GM12878 (cell line): ENCODE data around the gene IGLL5. TPM values are rescaled to one million over a fixed set of nuclear protein-coding genes. Genes with fewer than 3 reads are reported as not detected.

Experiments
- ATAC-seq: fragments of 200-7000 bp; cut with Tn5 transposase; 3 replicates; pipeline ENCODE4 v1.9.1; 2020; ENCODE audit warnings: mild to moderate bottlenecking, moderate library complexity
- BruUV-seq: library from RNA; stranded (reverse); fragments of 400-500 nt; replicated peaks from 2 replicates; lab custom pipeline; 2021; lab: Mats Ljungman, UMichigan
- CTCF ChIA-PET: fragments of 300-600 bp; sonication (Branson Sonifier 250); formaldehyde crosslinking; extraction: SDS; loops from one replicate; lab custom pipeline; 2021; ENCODE audit warnings: inconsistent platforms; lab: Yijun Ruan, JAX
- POLR2A ChIA-PET: fragments of 350-600 bp; formaldehyde crosslinking; extraction: SDS; loops from one replicate; lab custom pipeline; 2021; ENCODE audit warnings: inconsistent platforms; lab: Charles Lee
- RAD21 ChIA-PET: fragments of 300-600 bp; sonication (Branson Sonifier 250); formaldehyde crosslinking; loops from one replicate; lab custom pipeline; 2023; ENCODE audit warnings: antibody characterized with exemption; ENCODE audit not compliant: unreplicated experiment; lab: Charles Lee
- SMC1A ChIA-PET: fragments of 300-600 bp; sonication (Branson Sonifier 250); formaldehyde crosslinking; loops from one replicate; lab custom pipeline; 2023; ENCODE audit not compliant: unreplicated experiment, uncharacterized antibody; lab: Charles Lee
- DNase-seq: peaks from one replicate; pipeline ENCODE4 v3.0.0-alpha.2; 2011; ENCODE audit warnings: low read depth, low spot score
- FAIRE-seq: peaks from 3 replicates; lab custom pipeline; 2011; peaks lifted over from hg19 to GRCh38; lab: Jason Lieb, UNC
- H2AFZ ChIP-seq: 2 replicates; pipeline ENCODE4 v1.6.0; 2011; ENCODE audit warnings: low read depth, low read length, control low read depth; ENCODE audit not compliant: control insufficient read depth
- H3K27ac ChIP-seq: 2 replicates; pipeline ENCODE4 v1.5.1; 2011; ENCODE audit warnings: control low read depth; ENCODE audit not compliant: control insufficient read depth, insufficient read depth
- H3K27me3 ChIP-seq, 2 experiments: replicated peaks in 1 of 2; 2 replicates each; pipeline versions ENCODE4 v1.6.0 to v1.6.1; 2011; ENCODE audit warnings: low read length in 1 of 2; ENCODE audit not compliant: control insufficient read depth in 2 of 2, insufficient read depth in 2 of 2
- H3K36me3 ChIP-seq, 2 experiments: 2 replicates each; pipeline ENCODE4 v1.5.1; 2011; ENCODE audit warnings: low read length in 1 of 2; ENCODE audit not compliant: control insufficient read depth in 2 of 2, insufficient read depth in 2 of 2
- H3K4me1 ChIP-seq: 2 replicates; pipeline ENCODE4 v1.6.1; 2011; ENCODE audit warnings: mild to moderate bottlenecking, low read length, moderate library complexity, mixed read lengths; ENCODE audit not compliant: control insufficient read depth, insufficient read depth
- H3K4me2 ChIP-seq: 2 replicates; pipeline ENCODE4 v1.6.0; 2011; ENCODE audit warnings: control low read depth; ENCODE audit not compliant: control insufficient read depth, insufficient read depth
- H3K4me3 ChIP-seq: fragments of 200-600 bp; sonication (generic); 2 replicates; pipeline ENCODE4 v1.5.1; 2016
- H3K79me2 ChIP-seq: 2 replicates; pipeline ENCODE4 v1.6.0; 2011; ENCODE audit warnings: low read length; ENCODE audit not compliant: control insufficient read depth, insufficient read depth
- H3K9ac ChIP-seq: 2 replicates; pipeline ENCODE4 v1.8.0; 2011; ENCODE audit warnings: low read length, control low read depth, mixed read lengths; ENCODE audit not compliant: control insufficient read depth, insufficient read depth
- H3K9me3 ChIP-seq: replicated peaks from 3 replicates; pipeline ENCODE4 v1.5.1; 2011; ENCODE audit warnings: mild to moderate bottlenecking, low read length; ENCODE audit not compliant: control insufficient read depth, insufficient read depth
- H4K20me1 ChIP-seq: 2 replicates; pipeline ENCODE4 v1.6.0; 2011; ENCODE audit not compliant: control insufficient read depth, insufficient read depth
- ASH2L ChIP-seq: fragments of 300-600, 200-600 bp; sonication (generic); IDR thresholded peaks from 2 replicates; pipeline ENCODE4 v1.6.1; 2017; ENCODE audit warnings: low read depth, mild to moderate bottlenecking, borderline replicate concordance
- BCL11A ChIP-seq: IDR thresholded peaks from 2 replicates; pipeline ENCODE4 v1.6.1; 2011; ENCODE audit warnings: low read depth, low read length
- CBX3 ChIP-seq: fragments of 200-600 bp; sonication (generic); IDR thresholded peaks from 2 replicates; pipeline ENCODE4 v1.6.1; 2016; ENCODE audit warnings: low read depth, borderline replicate concordance
- CREM ChIP-seq: IDR thresholded peaks from 2 replicates; pipeline ENCODE4 v1.6.1; 2014; ENCODE audit warnings: antibody characterized with exemption, low read depth
- EED ChIP-seq: sonication (generic); IDR thresholded peaks from 2 replicates; pipeline ENCODE4 v1.6.1; 2016; ENCODE audit warnings: antibody characterized with exemption, low read depth
- EGR1 ChIP-seq, 2 experiments: IDR thresholded peaks; 1 replicate in 1 of 2; 2 replicates in 1 of 2; pipeline ENCODE4 v1.6.1; 2011 to 2012; ENCODE audit warnings: low read depth in 2 of 2, low read length in 2 of 2, borderline replicate concordance in 1 of 2, mild to moderate bottlenecking in 1 of 2, moderate library complexity in 1 of 2
- ESRRA ChIP-seq: IDR thresholded peaks from 2 replicates; pipeline ENCODE4 v1.6.1; 2012; ENCODE audit warnings: mild to moderate bottlenecking, low read length, improper control_type of control experiment
- ETV6 ChIP-seq, 2 experiments: fragments of 450-650 bp in 1 of 2; IDR thresholded peaks in 1 of 2; conservative IDR thresholded peaks in 1 of 2; 2 replicates each; pipeline ENCODE4 v1.6.1; 2014; ENCODE audit warnings: antibody characterized with exemption in 1 of 2, borderline replicate concordance in 1 of 2, low read depth in 1 of 2, mild to moderate bottlenecking in 1 of 2, moderate library complexity in 1 of 2
- EZH2 ChIP-seq: IDR thresholded peaks from 2 replicates; pipeline ENCODE4 v1.6.1; 2012; ENCODE audit warnings: low read depth, mild to moderate bottlenecking, control low read depth, inconsistent platforms, low read length, borderline replicate concordance; ENCODE audit not compliant: control insufficient read depth
- LARP7 ChIP-seq: fragments of 450-650 bp; IDR thresholded peaks from 2 replicates; pipeline ENCODE4 v1.6.1; 2017; ENCODE audit warnings: mild to moderate bottlenecking
- NFXL1 ChIP-seq: fragments of 450-650 bp; IDR thresholded peaks from 2 replicates; pipeline ENCODE4 v1.6.1; 2017; ENCODE audit warnings: antibody characterized with exemption, mild to moderate bottlenecking, borderline replicate concordance
- NRF1 ChIP-seq: conservative IDR thresholded peaks from 2 replicates; pipeline ENCODE4 v1.6.1; 2011; ENCODE audit warnings: mild to moderate bottlenecking, low read depth, low read length, improper control_type of control experiment
- RB1 ChIP-seq: fragments of 450-650 bp; formaldehyde crosslinking; IDR thresholded peaks from 2 replicates; pipeline ENCODE4 v1.6.1; 2017; ENCODE audit warnings: mild to moderate bottlenecking, borderline replicate concordance
- SMC3 ChIP-seq: IDR thresholded peaks from 2 replicates; pipeline ENCODE4 v1.6.1; 2011; ENCODE audit warnings: low read length, improper control_type of control experiment, borderline replicate concordance
- TCF3 ChIP-seq: IDR thresholded peaks from 2 replicates; pipeline ENCODE4 v1.6.1; 2012; ENCODE audit warnings: low read depth, mild to moderate bottlenecking, low read length, borderline replicate concordance; ENCODE audit not compliant: insufficient read depth
- YY1 ChIP-seq: IDR thresholded peaks from 2 replicates; pipeline ENCODE4 v1.6.1; 2011; ENCODE audit warnings: low read depth, mild to moderate bottlenecking, low read length
- ZNF24 ChIP-seq: fragments of 450-650 bp; IDR thresholded peaks from 2 replicates; pipeline ENCODE4 v1.6.1; 2017; ENCODE audit warnings: antibody characterized with exemption, mild to moderate bottlenecking
- ZNF274 ChIP-seq: IDR thresholded peaks from one replicate; pipeline ENCODE4 v1.8.0; 2011; ENCODE audit not compliant: insufficient read length, insufficient read depth
- WGBS: methylation state at CpG from one replicate; pipeline ENCODE4 v1.1.6; 2016; ENCODE audit warnings: low lambda C conversion rate; ENCODE audit not compliant: insufficient replicate concordance, insufficient coverage; ENCODE audit errors: missing lambda C conversion rate; 5-methylcytosine and 5-hydroxymethylcytosine counted together
- in situ Hi-C: fragments of 300-500 bp; cut with MboI; formaldehyde crosslinking; loops from 9 replicates; pipeline ENCODE4 v1.14.3; 2018; ENCODE audit warnings: mixed read lengths
- intact Hi-C: fragments of 100-400 bp; cut with micrococcal nuclease; formaldehyde crosslinking; loops from one replicate; pipeline ENCODE4 v1.14.2; 2022; ENCODE audit not compliant: unreplicated experiment
- polyA plus RNA-seq, 11 experiments: library from polyadenylated mRNA; depleted of rRNA in 4 of 11; unstranded in 6 of 11; stranded (reverse) in 5 of 11; fragments of >200 nt; fragmentation: Nextera tagmentation in 4 of 11; fragmentation: Illumina TruSeq in 1 of 11; extraction: Ambion mirVana in 4 of 11; extraction: Trizol in 1 of 11; gene quantifications; 1 replicate in 1 of 11; 2 replicates in 10 of 11; pipeline versions ENCODE4 v1.2.1 to v1.2.3, GENCODE V29; 2011 to 2016; ENCODE audit warnings: inconsistent platforms in 2 of 11, missing spikeins in 2 of 11, low read depth in 1 of 11
- total RNA-seq, 4 experiments: library from RNA; depleted of rRNA in 3 of 4; stranded (reverse); fragments of >200 nt in 3 of 4; fragmentation: Illumina TruSeq in 1 of 4; extraction: Trizol in 1 of 4; gene quantifications; 2 replicates each; pipeline versions ENCODE4 v1.2.1 to v1.2.3, GENCODE V29; 2013 to 2021
- TF ChIP-seq, protein P1 (sequence below): fragments of 450-650 bp; IDR thresholded peaks from 2 replicates; pipeline ENCODE4 v1.6.1; 2014; ENCODE audit warnings: mild to moderate bottlenecking
- TF ChIP-seq, protein P2 (sequence below): fragments of 450-650 bp; IDR thresholded peaks from 2 replicates; pipeline ENCODE4 v1.6.1; 2017; ENCODE audit warnings: low read depth, mild to moderate bottlenecking, moderate library complexity

The IGLL5 gene
- total and polyA plus RNA-seq, 10 of the 15 experiments (the other 5 are each of a cell fraction or from before 2014, with no cell fraction given), result not detected

DNA sequence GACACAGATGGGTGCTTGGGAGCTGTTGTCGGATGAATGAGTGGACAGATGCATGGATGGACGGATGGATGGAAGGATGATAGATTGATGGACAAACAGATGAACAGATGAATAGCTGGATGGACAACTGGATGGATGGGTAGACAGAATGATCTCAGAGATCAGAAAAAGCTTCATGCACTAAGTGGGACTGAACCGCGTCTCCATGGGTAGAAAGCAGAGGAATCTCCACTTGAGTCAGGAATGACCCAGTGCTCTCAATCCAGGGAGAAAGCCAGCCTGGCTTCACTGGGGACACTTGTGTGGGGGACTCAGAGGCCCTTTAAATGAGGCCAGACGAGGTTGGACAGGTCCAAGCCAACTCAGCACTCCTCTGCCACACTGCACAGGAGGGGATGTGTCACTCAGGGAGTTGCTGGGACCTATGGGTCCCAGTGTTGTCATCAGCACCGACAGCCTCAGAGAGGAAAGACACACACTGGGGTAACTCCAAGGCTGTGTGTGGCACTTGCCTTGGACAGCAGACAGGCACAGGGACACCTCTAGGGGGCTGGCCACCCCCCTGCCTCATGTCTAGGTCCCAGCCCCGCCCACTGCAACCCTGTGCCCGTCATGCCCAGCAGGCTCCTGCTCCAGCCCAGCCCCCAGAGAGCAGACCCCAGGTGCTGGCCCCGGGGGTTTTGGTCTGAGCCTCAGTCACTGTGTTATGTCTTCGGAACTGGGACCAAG is 5.6 kb downstream of the IGLL5 start:
- POLR2A ChIA-PET, result no interaction called here
- no peak for ATAC-seq
- no peak for DNase-seq
- Histone ChIP-seq H3K79me2 (no peaks in the 10 kb centered on the region), H2AFZ (no peak overlapping the region), H3K4me2 (no peak overlapping the region), H3K27me3 (no peaks in the 10 kb centered on the region), H4K20me1 (no peaks in the 10 kb centered on the region), H3K27ac (no peak overlapping the region), H3K36me3 (no peaks in the 10 kb centered on the region), H3K9me3 (no peaks in the 10 kb centered on the region), H3K4me1 (no peaks in the 10 kb centered on the region), H3K9ac (no peak overlapping the region), H3K4me3 (no peak overlapping the region)
- WGBS, result 59% methylated on average over 9 of the region's 10 CpGs
- CTCF ChIA-PET, result no interaction called here
- BruUV-seq, result no TSS peak
- intact Hi-C loops (no loop called here), in situ Hi-C loops (no loop called here)
- SMC1A ChIA-PET, result no interaction called here
- FAIRE-seq, result no peak
- TF ChIP-seq YY1 (no peak), TCF3 (no peak), BCL11A (no peak), ZNF274 (no peak), NRF1 (no peak), ESRRA (no peak), CREM (no peak), RB1 (no peak), ZNF24 (no peak), ASH2L (no peak), NFXL1 (no peak), EED (no peak), SMC3 (no peak), EZH2 (no peak), EGR1 (IDR thresholded peaks at IDR 0.05; ENCODE audit: borderline replicate concordance in 1 of 2, low read depth in 2 of 2, low read length in 2 of 2) (no peak), LARP7 (no peak), ETV6 (conservative IDR thresholded peaks at IDR 0.05 in 1 of 2, IDR thresholded peaks at IDR 0.05 in 1 of 2; ENCODE audit: borderline replicate concordance in 1 of 2, low read depth in 1 of 2) (no peak), CBX3 (no peak)
- TF ChIP-seq, protein P1, sequence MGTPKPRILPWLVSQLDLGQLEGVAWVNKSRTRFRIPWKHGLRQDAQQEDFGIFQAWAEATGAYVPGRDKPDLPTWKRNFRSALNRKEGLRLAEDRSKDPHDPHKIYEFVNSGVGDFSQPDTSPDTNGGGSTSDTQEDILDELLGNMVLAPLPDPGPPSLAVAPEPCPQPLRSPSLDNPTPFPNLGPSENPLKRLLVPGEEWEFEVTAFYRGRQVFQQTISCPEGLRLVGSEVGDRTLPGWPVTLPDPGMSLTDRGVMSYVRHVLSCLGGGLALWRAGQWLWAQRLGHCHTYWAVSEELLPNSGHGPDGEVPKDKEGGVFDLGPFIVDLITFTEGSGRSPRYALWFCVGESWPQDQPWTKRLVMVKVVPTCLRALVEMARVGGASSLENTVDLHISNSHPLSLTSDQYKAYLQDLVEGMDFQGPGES, result no peak
- TF ChIP-seq, protein P2, sequence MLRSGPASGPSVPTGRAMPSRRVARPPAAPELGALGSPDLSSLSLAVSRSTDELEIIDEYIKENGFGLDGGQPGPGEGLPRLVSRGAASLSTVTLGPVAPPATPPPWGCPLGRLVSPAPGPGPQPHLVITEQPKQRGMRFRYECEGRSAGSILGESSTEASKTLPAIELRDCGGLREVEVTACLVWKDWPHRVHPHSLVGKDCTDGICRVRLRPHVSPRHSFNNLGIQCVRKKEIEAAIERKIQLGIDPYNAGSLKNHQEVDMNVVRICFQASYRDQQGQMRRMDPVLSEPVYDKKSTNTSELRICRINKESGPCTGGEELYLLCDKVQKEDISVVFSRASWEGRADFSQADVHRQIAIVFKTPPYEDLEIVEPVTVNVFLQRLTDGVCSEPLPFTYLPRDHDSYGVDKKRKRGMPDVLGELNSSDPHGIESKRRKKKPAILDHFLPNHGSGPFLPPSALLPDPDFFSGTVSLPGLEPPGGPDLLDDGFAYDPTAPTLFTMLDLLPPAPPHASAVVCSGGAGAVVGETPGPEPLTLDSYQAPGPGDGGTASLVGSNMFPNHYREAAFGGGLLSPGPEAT, result no peak
- RAD21 ChIA-PET, result no interaction called here
